K562 (cell line): ENCODE results near the gene CPM. TPM values are rescaled to one million over a fixed set of nuclear protein-coding genes. Genes with fewer than 3 reads are reported as not detected.

Experiments
- KLF1 ChIP-seq: fragments of 450-650 bp; IDR thresholded peaks from 2 replicates; pipeline ENCODE4 v1.6.1; 2016; ENCODE audit warnings: missing genetic modification characterization, missing compliant biosample characterization
- NR3C1 ChIP-seq: sonication (generic); formaldehyde crosslinking; IDR thresholded peaks from 2 replicates; pipeline ENCODE4 v1.8.1; 2022; ENCODE audit warnings: missing genetic modification reagents
- RBFOX2 ChIP-seq: fragments of 200-400 bp; formaldehyde crosslinking; IDR thresholded peaks from 2 replicates; pipeline ENCODE4 v1.6.1; 2017; ENCODE audit warnings: low read depth, mild to moderate bottlenecking, low read length, moderate library complexity
- RBM39 ChIP-seq: fragments of 200-400 bp; formaldehyde crosslinking; optimal IDR thresholded peaks from 2 replicates; pipeline ENCODE3; 2018; ENCODE audit warnings: low read depth, low read length
- SAP30 ChIP-seq: fragments of 200-600 bp; sonication (generic); IDR thresholded peaks from 2 replicates; pipeline ENCODE4 v1.6.1; 2012; ENCODE audit warnings: borderline replicate concordance, low read depth, mild to moderate bottlenecking, moderate library complexity, low read length, control low read depth, inconsistent platforms; ENCODE audit not compliant: insufficient read depth, poor library complexity, severe bottlenecking
- SMARCA4 ChIP-seq: fragments of 450-650 bp; IDR thresholded peaks from 2 replicates; pipeline ENCODE4 v1.6.1; 2016
- ZNF12 ChIP-seq: sonication (generic); formaldehyde crosslinking; IDR thresholded peaks from 2 replicates; pipeline ENCODE4 v1.4.0; 2020; ENCODE audit warnings: mild to moderate bottlenecking, missing genetic modification reagents
- polyA plus RNA-seq, 8 experiments: library from polyadenylated mRNA; depleted of rRNA in 4 of 8; stranded (reverse) in 5 of 8; unstranded in 3 of 8; fragments of >200 nt; fragmentation: Nextera tagmentation in 2 of 8; fragmentation: Illumina TruSeq in 1 of 8; extraction: Ambion mirVana in 2 of 8; extraction: Trizol in 1 of 8; gene quantifications; 2 replicates each; pipeline versions ENCODE4 v1.2.1 to v1.2.3, GENCODE V29; 2011 to 2014; ENCODE audit warnings: inconsistent platforms in 1 of 8, missing spikeins in 1 of 8
- total RNA-seq, 7 experiments: library from RNA; depleted of rRNA in 6 of 7; stranded (reverse); fragments of >200 nt in 6 of 7; fragmentation: Illumina TruSeq in 2 of 7; extraction: Trizol in 2 of 7; gene quantifications; 2 replicates each; pipeline versions ENCODE4 v1.2.1 to v1.2.3, GENCODE V29; 2011 to 2021; ENCODE audit warnings: low replicate concordance in 1 of 7
- TF ChIP-seq, protein P1 (sequence below): IDR thresholded peaks from 2 replicates; pipeline ENCODE4 v1.6.1; 2014; ENCODE audit warnings: antibody characterized with exemption
- TF ChIP-seq, protein P2 (sequence below): fragments of 450-650 bp; conservative IDR thresholded peaks from 2 replicates; pipeline ENCODE4 v1.6.1; 2016; ENCODE audit warnings: missing genetic modification characterization, low read depth, mild to moderate bottlenecking, missing compliant biosample characterization, moderate library complexity
- TF ChIP-seq, protein P3 (sequence below), 2 experiments: fragments of 450-650 bp; IDR thresholded peaks; 2 replicates each; pipeline ENCODE4 v1.6.1; 2016
- TF ChIP-seq, protein P4 (sequence below), 2 experiments: fragments of 450-650 bp in 1 of 2; sonication (generic) in 1 of 2; formaldehyde crosslinking in 1 of 2; IDR thresholded peaks; 2 replicates each; pipeline versions ENCODE4 v1.7.1 to v1.9.0; 2016 to 2022; ENCODE audit warnings: inconsistent platforms in 1 of 2, mild to moderate bottlenecking in 1 of 2, missing genetic modification reagents in 1 of 2

The CPM gene
- total and polyA plus RNA-seq, 9 of the 15 experiments (the other 6 are each of a cell fraction or from before 2014, with no cell fraction given), result 0.31 TPM; not detected in 8

DNA sequence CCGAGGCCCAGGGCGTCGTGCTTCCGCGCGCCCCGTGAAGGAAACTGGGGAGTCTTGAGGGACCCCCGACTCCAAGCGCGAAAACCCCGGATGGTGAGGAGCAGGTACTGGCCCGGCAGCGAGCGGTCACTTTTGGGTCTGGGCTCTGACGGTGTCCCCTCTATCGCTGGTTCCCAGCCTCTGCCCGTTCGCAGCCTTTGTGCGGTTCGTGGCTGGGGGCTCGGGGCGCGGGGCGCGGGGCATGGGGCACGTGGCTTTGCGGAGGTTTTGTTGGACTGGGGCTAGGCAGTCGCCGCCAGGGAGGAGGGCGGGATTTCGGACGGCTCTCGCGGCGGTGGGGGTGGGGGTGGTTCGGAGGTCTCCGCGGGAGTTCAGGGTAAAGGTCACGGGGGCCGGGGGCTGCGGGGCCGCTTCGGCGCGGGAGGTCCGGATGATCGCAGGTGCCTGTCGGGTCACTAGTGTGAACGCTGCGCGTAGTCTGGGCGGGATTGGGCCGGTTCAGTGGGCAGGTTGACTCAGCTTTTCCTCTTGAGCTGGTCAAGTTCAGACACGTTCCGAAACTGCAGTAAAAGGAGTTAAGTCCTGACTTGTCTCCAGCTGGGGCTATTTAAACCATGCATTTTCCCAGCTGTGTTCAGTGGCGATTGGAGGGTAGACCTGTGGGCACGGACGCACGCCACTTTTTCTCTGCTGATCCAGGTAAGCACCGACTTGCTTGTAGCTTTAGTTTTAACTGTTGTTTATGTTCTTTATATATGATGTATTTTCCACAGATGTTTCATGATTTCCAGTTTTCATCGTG lies 124.4 kb downstream of the CPM start (continued):
- TF ChIP-seq RBFOX2, result peak; percentile 88
- TF ChIP-seq, protein P1, sequence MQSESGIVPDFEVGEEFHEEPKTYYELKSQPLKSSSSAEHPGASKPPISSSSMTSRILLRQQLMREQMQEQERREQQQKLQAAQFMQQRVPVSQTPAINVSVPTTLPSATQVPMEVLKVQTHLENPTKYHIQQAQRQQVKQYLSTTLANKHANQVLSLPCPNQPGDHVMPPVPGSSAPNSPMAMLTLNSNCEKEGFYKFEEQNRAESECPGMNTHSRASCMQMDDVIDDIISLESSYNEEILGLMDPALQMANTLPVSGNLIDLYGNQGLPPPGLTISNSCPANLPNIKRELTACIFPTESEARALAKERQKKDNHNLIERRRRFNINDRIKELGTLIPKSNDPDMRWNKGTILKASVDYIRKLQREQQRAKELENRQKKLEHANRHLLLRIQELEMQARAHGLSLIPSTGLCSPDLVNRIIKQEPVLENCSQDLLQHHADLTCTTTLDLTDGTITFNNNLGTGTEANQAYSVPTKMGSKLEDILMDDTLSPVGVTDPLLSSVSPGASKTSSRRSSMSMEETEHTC, result no peak; the same call in 1 of the 2 replicates
- TF ChIP-seq, protein P2, sequence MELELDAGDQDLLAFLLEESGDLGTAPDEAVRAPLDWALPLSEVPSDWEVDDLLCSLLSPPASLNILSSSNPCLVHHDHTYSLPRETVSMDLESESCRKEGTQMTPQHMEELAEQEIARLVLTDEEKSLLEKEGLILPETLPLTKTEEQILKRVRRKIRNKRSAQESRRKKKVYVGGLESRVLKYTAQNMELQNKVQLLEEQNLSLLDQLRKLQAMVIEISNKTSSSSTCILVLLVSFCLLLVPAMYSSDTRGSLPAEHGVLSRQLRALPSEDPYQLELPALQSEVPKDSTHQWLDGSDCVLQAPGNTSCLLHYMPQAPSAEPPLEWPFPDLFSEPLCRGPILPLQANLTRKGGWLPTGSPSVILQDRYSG (tag), result no peak
- TF ChIP-seq ZNF12, result no peak; the same call in 1 of the 2 replicates
- peak; percentile 62 for TF ChIP-seq SMARCA4
- peak; percentile 65 for TF ChIP-seq SAP30
- TF ChIP-seq, protein P3, sequence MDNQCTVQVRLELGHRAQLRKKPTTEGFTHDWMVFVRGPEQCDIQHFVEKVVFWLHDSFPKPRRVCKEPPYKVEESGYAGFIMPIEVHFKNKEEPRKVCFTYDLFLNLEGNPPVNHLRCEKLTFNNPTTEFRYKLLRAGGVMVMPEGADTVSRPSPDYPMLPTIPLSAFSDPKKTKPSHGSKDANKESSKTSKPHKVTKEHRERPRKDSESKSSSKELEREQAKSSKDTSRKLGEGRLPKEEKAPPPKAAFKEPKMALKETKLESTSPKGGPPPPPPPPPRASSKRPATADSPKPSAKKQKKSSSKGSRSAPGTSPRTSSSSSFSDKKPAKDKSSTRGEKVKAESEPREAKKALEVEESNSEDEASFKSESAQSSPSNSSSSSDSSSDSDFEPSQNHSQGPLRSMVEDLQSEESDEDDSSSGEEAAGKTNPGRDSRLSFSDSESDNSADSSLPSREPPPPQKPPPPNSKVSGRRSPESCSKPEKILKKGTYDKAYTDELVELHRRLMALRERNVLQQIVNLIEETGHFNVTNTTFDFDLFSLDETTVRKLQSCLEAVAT (IDR thresholded peaks at IDR 0.05), result 0 out of 4 replicates have a peak, but pooled peaks of 1 of the 2 experiments have one; percentile 27
- peak; percentile 9; the same call in 1 of the 2 replicates for TF ChIP-seq KLF1 (tag)
- TF ChIP-seq RBM39, result no peak
- TF ChIP-seq, protein P4, sequence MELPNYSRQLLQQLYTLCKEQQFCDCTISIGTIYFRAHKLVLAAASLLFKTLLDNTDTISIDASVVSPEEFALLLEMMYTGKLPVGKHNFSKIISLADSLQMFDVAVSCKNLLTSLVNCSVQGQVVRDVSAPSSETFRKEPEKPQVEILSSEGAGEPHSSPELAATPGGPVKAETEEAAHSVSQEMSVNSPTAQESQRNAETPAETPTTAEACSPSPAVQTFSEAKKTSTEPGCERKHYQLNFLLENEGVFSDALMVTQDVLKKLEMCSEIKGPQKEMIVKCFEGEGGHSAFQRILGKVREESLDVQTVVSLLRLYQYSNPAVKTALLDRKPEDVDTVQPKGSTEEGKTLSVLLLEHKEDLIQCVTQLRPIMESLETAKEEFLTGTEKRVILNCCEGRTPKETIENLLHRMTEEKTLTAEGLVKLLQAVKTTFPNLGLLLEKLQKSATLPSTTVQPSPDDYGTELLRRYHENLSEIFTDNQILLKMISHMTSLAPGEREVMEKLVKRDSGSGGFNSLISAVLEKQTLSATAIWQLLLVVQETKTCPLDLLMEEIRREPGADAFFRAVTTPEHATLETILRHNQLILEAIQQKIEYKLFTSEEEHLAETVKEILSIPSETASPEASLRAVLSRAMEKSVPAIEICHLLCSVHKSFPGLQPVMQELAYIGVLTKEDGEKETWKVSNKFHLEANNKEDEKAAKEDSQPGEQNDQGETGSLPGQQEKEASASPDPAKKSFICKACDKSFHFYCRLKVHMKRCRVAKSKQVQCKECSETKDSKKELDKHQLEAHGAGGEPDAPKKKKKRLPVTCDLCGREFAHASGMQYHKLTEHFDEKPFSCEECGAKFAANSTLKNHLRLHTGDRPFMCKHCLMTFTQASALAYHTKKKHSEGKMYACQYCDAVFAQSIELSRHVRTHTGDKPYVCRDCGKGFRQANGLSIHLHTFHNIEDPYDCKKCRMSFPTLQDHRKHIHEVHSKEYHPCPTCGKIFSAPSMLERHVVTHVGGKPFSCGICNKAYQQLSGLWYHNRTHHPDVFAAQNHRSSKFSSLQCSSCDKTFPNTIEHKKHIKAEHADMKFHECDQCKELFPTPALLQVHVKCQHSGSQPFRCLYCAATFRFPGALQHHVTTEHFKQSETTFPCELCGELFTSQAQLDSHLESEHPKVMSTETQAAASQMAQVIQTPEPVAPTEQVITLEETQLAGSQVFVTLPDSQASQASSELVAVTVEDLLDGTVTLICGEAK (IDR thresholded peaks at IDR 0.05), result 0 out of 2 replicates have a peak, but pooled peaks have one; percentile 24
- TF ChIP-seq, protein P4 (CRISPR knock-in tag; IDR thresholded peaks at IDR 0.05), result no peak
- TF ChIP-seq NR3C1 (CRISPR knock-in tag), result 0 out of 2 replicates have a peak, but pooled peaks have one; percentile 21
